Mesothelial cell of epicardium (in vitro differentiated cells): Measurements from ENCODE around the gene NF1. TPM values are rescaled to one million over a fixed set of nuclear protein-coding genes. Genes with fewer than 3 reads are reported as not detected.

Experiments
- DNase-seq, 2 experiments: peaks; one replicate each; pipeline ENCODE4 v3.0.0; 2021; ENCODE audit warnings: low spot score in 2 of 2; ENCODE audit not compliant: unreplicated experiment in 2 of 2
- H3K27ac Mint-ChIP-seq: 2 replicates; pipeline ENCODE4 v1.8.0; 2021; ENCODE audit warnings: mixed read lengths
- H3K27me3 Mint-ChIP-seq: 2 replicates; pipeline ENCODE4 v1.8.0; 2021; ENCODE audit warnings: low read depth, mixed read lengths
- H3K36me3 Mint-ChIP-seq: 2 replicates; pipeline ENCODE4 v1.8.0; 2021; ENCODE audit warnings: mixed read lengths
- H3K4me1 Mint-ChIP-seq: 2 replicates; pipeline ENCODE4 v1.8.0; 2021; ENCODE audit warnings: mixed read lengths
- H3K4me3 Mint-ChIP-seq: 2 replicates; pipeline ENCODE4 v1.8.0; 2021; ENCODE audit warnings: mild to moderate bottlenecking, moderate library complexity, mixed read lengths
- H3K9me3 Mint-ChIP-seq: 2 replicates; pipeline ENCODE4 v1.8.0; 2021; ENCODE audit warnings: mixed read lengths
- total RNA-seq: library from RNA; stranded (reverse); gene quantifications from 3 replicates; pipeline ENCODE4 v1.2.1, GENCODE V29; 2021
- TF ChIP-seq, protein P1 (sequence below): fragments of 200-600 bp; sonication (generic); IDR thresholded peaks from one replicate; pipeline ENCODE4 v1.5.0; 2021; ENCODE audit warnings: antibody characterized with exemption; ENCODE audit not compliant: unreplicated experiment

NF1 gene
- total RNA-seq, 1 donor from 2014 or later = 104 TPM

DNA sequence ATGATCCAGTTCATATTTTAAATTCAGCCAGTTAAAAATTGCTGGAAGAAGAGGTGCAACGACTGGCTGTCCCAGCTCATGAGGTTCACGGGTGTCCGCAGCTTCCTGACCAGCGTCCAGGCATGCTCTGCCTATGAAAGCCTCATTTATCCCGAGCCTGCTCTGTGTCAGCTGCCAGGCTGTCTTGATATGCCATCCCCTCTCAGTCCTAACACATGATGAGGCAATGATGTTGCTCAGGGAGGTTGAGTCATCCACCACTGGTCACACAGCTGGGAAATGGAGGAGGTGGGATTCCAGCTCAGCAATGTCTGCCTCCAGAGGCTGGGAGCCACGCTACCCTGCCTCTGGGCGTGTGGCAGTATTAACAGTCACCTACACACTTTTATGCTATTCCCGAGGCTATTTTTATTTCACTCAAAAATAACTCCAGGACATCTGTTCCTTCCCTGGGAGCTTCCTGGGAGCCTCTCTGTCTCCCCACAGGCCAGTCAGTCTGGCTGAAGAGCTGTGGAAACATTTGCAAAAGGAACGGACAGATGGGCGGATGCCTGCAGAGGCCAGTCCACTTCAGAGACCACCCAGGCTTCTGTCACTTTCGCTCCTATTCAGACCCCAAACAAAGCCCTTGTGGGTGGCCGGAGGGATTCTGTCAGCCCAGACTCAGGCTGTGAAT lies 319.2 kb downstream of the NF1 start:
- Mint-ChIP-seq H3K27ac (no peak overlapping the region), H3K27me3 (peaks cover 22% of the 10 kb centered on the region), H3K36me3 (no peaks in the 10 kb centered on the region), H3K4me1 (no peaks in the 10 kb centered on the region), H3K9me3 (no peaks in the 10 kb centered on the region), H3K4me3 (no peak overlapping the region)
- no peak for DNase-seq
- TF ChIP-seq, protein P1, sequence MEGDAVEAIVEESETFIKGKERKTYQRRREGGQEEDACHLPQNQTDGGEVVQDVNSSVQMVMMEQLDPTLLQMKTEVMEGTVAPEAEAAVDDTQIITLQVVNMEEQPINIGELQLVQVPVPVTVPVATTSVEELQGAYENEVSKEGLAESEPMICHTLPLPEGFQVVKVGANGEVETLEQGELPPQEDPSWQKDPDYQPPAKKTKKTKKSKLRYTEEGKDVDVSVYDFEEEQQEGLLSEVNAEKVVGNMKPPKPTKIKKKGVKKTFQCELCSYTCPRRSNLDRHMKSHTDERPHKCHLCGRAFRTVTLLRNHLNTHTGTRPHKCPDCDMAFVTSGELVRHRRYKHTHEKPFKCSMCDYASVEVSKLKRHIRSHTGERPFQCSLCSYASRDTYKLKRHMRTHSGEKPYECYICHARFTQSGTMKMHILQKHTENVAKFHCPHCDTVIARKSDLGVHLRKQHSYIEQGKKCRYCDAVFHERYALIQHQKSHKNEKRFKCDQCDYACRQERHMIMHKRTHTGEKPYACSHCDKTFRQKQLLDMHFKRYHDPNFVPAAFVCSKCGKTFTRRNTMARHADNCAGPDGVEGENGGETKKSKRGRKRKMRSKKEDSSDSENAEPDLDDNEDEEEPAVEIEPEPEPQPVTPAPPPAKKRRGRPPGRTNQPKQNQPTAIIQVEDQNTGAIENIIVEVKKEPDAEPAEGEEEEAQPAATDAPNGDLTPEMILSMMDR = no peak

- Mint-ChIP-seq H3K36me3 (no peaks in the 10 kb centered on the region), H3K4me1 (no peaks in the 10 kb centered on the region), H3K4me3 (no peak overlapping the region), H3K27ac (no peak overlapping the region), H3K27me3 (peaks cover 20% of the 10 kb centered on the region), H3K9me3 (no peaks in the 10 kb centered on the region)
- TF ChIP-seq, protein P1 = no peak
- DNase-seq = no peak
Observed at GRCh38 chr17:31414550-31414918, 319.8 kb downstream of the NF1 start.

GRCh38 chr17:31415004-31415454 lies 320.3 kb downstream of the NF1 start:
- Mint-ChIP-seq H3K27ac (no peak overlapping the region), H3K4me3 (no peak overlapping the region), H3K9me3 (no peaks in the 10 kb centered on the region), H3K4me1 (no peaks in the 10 kb centered on the region), H3K27me3 (peaks cover 19% of the 10 kb centered on the region), H3K36me3 (no peaks in the 10 kb centered on the region)
- DNase-seq = no peak
- TF ChIP-seq, protein P1 = no peak

DNA sequence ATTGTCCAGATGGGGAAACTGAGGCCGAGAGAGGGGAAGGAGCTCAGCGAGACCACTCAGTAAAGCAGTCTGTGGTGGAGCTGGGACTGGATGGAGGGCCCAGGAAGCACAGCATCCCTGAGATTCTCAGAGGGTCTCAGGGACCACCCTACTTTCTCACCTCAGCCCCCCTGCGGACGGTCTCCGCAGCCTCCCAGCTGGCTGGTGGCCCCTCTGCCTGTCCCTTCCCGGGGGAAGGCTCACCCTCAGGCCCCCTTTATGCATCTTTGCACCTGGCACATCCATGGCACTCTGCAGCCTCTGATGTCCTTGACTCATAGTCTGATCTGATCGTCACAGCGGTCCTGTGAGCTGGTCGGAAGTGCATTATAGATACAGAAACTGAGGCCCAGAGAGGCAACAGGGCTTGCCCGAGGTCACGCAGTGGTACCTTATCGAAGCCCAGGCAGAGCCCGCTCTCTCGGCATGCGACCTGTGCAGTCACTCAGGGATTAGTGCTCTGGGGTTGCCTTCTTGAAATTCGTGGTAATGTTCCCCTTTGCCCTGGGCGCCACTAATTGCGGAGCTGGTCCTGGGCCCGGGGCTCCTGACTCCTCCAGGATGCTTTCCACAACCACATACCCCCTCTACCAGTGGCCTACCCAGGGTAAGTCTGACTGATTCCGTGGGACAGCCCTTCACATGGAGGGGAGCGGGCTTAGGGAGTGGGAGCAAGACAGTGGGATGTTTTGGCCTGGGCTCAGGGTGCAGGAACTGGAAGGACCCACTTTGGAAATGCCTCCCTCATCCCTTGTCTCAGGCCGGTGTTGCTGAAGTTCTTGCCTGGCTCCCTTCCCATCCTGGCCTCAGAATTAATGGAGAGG lies 321.1 kb downstream of the NF1 start:
- H3K27ac Mint-ChIP-seq = no peak overlapping the region
- no peak for DNase-seq
- TF ChIP-seq, protein P1 = no peak
- no peaks in the 10 kb centered on the region for H3K4me1 Mint-ChIP-seq
- H3K27me3 Mint-ChIP-seq = peaks cover 18% of the 10 kb centered on the region
- H3K9me3 Mint-ChIP-seq = no peaks in the 10 kb centered on the region
- no peak overlapping the region for H3K4me3 Mint-ChIP-seq
- no peaks in the 10 kb centered on the region for H3K36me3 Mint-ChIP-seq

GRCh38 chr17:31416503-31416923 lies 321.7 kb downstream of the NF1 start:
- Mint-ChIP-seq H3K4me3 (no peak overlapping the region), H3K4me1 (no peaks in the 10 kb centered on the region), H3K9me3 (no peaks in the 10 kb centered on the region), H3K36me3 (no peaks in the 10 kb centered on the region), H3K27ac (no peak overlapping the region), H3K27me3 (peaks cover 18% of the 10 kb centered on the region)
- no peak for DNase-seq
- TF ChIP-seq, protein P1 = no peak
